Prostate gland (tissue), 2 donors: Measurements from ENCODE around the gene SLC35D3.

ENCODE experiments used
- POLR2A ChIP-seq: fragments of 450-650 bp; IDR thresholded peaks from one replicate; pipeline ENCODE4 v1.6.1; 2016; ENCODE audit warnings: antibody characterized with exemption, mild to moderate bottlenecking
- POLR2AphosphoS5 ChIP-seq: sonication (generic); formaldehyde crosslinking; IDR thresholded peaks from one replicate; pipeline ENCODE4 v1.6.1; 2017; ENCODE audit warnings: antibody characterized with exemption
- TF ChIP-seq, protein P1 (sequence below), 4 experiments: fragments of 200-600 bp in 2 of 4; fragments of 450-650 bp in 2 of 4; sonication (generic) in 2 of 4; IDR thresholded peaks; 1 replicate in 3 of 4; 2 replicates in 1 of 4; pipeline ENCODE4 v1.5.1; 2016 to 2019; ENCODE audit warnings: antibody characterized with exemption in 4 of 4, mild to moderate bottlenecking in 2 of 4, moderate library complexity in 2 of 4

DNA sequence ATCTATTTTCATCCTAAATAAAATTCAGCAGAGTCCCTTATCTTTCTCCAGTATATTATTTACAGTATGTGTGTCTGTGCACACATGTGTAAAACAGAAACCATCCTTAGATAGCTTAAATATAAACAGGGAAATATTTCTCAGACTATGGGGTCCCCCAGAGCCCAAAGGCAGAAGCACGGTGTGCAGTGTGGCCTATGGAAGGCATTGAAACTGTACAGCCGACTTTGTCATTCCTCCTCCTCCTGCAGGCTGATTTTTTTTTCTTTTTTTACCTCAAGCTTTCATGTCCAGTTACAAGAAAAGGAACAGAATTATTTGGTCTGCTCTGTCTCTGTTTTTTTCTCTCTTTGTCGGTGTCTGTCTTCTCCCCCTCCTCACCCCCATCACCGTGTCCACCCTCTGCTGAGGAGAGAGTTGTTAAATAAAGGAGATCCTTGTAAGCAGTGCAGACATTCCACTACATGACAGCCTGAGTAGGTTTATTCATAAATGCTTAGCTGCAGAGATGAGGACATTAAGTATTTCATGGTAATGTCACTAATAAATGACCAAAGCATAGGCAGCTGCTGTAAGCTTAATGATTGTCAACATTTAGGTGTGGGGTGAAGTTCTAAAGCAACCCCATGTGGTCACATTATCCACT lies 31.8 kb upstream of the SLC35D3 start:
- TF ChIP-seq, protein P1, sequence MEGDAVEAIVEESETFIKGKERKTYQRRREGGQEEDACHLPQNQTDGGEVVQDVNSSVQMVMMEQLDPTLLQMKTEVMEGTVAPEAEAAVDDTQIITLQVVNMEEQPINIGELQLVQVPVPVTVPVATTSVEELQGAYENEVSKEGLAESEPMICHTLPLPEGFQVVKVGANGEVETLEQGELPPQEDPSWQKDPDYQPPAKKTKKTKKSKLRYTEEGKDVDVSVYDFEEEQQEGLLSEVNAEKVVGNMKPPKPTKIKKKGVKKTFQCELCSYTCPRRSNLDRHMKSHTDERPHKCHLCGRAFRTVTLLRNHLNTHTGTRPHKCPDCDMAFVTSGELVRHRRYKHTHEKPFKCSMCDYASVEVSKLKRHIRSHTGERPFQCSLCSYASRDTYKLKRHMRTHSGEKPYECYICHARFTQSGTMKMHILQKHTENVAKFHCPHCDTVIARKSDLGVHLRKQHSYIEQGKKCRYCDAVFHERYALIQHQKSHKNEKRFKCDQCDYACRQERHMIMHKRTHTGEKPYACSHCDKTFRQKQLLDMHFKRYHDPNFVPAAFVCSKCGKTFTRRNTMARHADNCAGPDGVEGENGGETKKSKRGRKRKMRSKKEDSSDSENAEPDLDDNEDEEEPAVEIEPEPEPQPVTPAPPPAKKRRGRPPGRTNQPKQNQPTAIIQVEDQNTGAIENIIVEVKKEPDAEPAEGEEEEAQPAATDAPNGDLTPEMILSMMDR (IDR thresholded peaks at IDR 0.05) = no peak
- TF ChIP-seq POLR2AphosphoS5 (no peak), POLR2A (no peak)
